ENCODE measurements around the gene STXBP3. TPM values are rescaled to one million over a fixed set of nuclear protein-coding genes. Genes with fewer than 3 reads are reported as not detected.
"Not testable (repeated sequence)": the region's sequence is repeated elsewhere in the genome, so short reads cannot be mapped to it uniquely, and the experiment has no call there.

STXBP3 gene
- total RNA-seq, 1 donor from 2014 or later: 19.5 TPM

DNA sequence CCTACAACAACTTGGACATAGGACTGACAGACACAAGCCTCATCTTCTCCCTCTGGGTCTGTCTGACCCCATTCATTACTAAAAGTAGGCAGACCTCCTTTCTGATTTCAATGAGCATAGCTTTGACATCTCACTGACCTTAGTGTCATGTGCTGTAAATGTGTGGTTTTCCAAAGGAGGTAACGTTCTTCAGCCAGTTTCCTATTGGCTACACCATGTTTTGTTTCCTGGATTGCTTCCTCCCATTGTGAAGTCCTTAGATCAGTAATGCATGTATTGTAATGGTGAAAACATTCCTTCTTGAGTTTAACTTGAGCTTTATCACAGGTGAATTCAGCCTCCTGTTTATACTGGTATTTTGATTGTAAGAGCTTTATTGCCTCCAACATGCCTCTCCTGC, 20.6 kb downstream of the STXBP3 start:
- H3K27ac Mint-ChIP-seq (ENCODE audit: unreplicated experiment): no peak overlapping the region
- TF ChIP-seq, protein P1, sequence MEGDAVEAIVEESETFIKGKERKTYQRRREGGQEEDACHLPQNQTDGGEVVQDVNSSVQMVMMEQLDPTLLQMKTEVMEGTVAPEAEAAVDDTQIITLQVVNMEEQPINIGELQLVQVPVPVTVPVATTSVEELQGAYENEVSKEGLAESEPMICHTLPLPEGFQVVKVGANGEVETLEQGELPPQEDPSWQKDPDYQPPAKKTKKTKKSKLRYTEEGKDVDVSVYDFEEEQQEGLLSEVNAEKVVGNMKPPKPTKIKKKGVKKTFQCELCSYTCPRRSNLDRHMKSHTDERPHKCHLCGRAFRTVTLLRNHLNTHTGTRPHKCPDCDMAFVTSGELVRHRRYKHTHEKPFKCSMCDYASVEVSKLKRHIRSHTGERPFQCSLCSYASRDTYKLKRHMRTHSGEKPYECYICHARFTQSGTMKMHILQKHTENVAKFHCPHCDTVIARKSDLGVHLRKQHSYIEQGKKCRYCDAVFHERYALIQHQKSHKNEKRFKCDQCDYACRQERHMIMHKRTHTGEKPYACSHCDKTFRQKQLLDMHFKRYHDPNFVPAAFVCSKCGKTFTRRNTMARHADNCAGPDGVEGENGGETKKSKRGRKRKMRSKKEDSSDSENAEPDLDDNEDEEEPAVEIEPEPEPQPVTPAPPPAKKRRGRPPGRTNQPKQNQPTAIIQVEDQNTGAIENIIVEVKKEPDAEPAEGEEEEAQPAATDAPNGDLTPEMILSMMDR (IDR thresholded peaks at IDR 0.05; ENCODE audit: partially characterized antibody, unreplicated experiment): no peak

DNA sequence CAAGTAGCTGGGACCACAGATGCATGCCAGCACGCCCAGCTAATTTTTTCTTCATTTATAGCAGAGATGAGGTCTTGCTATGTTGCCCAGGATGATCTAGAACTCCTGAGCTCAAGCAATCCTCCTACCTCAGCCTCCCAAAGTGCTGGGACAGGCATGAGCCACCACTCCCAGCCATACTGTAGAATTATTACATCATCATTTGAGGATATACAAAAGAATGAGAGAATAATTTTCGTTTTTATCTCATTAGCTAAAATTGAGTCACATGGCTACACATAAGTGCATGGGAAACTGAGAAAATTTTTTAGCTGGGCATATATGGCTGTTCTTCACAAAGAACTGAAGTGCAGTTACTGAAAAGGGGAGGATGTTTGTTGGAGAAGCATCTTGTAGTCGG, 21.2 kb downstream of the STXBP3 start:
- Mint-ChIP-seq H3K9me3 (ENCODE audit: unreplicated experiment) (no peaks in the 10 kb centered on the region), H3K4me3 (ENCODE audit: unreplicated experiment) (no peak overlapping the region), H3K27me3 (ENCODE audit: unreplicated experiment) (no peaks in the 10 kb centered on the region), H3K4me1 (ENCODE audit: low read depth, unreplicated experiment) (no peaks in the 10 kb centered on the region), H3K27ac (ENCODE audit: unreplicated experiment) (no peak overlapping the region), H3K36me3 (ENCODE audit: unreplicated experiment) (no peaks in the 10 kb centered on the region)
- TF ChIP-seq, protein P1 (IDR thresholded peaks at IDR 0.05; ENCODE audit: partially characterized antibody, unreplicated experiment): no peak
- DNase-seq: no peak

More for the DNA sequence above, 20.6 kb downstream of the STXBP3 start:
- no peak overlapping the region for H3K4me3 Mint-ChIP-seq (ENCODE audit: unreplicated experiment)
- no peaks in the 10 kb centered on the region for H3K4me1 Mint-ChIP-seq (ENCODE audit: low read depth, unreplicated experiment)
- H3K27me3 Mint-ChIP-seq (ENCODE audit: unreplicated experiment): no peaks in the 10 kb centered on the region
- H3K9me3 Mint-ChIP-seq (ENCODE audit: unreplicated experiment): no peaks in the 10 kb centered on the region
- DNase-seq: no peak
- H3K36me3 Mint-ChIP-seq (ENCODE audit: unreplicated experiment): no peaks in the 10 kb centered on the region

DNA sequence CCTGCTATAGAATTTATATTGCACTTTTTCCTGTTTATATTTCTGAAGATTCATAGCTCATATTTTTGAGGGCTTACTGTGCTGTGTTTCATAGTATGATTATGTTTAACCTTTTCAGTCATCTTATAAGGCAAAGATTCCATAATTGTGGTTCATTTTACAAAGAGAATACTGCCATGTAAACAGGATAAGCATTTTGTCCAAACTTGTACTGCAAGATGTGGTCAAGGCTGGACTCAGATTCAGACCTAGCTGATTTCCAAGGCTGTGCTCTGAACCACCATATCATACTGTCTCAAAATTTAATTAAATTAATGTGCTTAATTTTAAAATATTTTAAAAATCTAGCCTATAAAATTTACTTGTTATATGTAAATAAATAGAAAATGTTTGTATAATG, 31.4 kb downstream of the STXBP3 start:
- Mint-ChIP-seq H3K36me3 (ENCODE audit: unreplicated experiment) (no peaks in the 10 kb centered on the region), H3K27ac (ENCODE audit: unreplicated experiment) (no peak overlapping the region), H3K9me3 (ENCODE audit: unreplicated experiment) (peaks cover 2% of the 10 kb centered on the region), H3K4me3 (ENCODE audit: unreplicated experiment) (no peak overlapping the region), H3K4me1 (ENCODE audit: low read depth, unreplicated experiment) (no peaks in the 10 kb centered on the region), H3K27me3 (ENCODE audit: unreplicated experiment) (peaks cover 1% of the 10 kb centered on the region)
- TF ChIP-seq, protein P1 (IDR thresholded peaks at IDR 0.05; ENCODE audit: partially characterized antibody, unreplicated experiment): no peak
- no peak for DNase-seq

DNA sequence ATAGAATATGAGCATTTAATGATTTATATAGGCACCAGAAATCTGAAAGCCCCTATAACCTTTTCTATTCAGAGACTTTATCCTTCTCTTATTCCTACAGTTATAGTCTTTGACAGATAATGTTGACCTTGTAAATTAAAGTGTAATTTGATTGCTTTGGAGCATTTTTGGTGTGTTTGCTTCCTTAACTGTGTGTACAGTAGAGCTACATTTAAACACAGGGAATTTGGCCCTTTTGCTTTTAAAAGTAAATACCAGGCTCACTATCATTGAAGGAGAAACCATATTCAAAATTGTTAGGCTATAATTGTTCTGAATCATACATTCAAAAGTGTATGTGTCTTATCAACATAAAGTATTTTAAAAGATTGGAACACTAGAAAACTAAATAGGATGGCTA, 33.0 kb downstream of the STXBP3 start:
- Mint-ChIP-seq H3K4me1 (ENCODE audit: low read depth, unreplicated experiment) (no peaks in the 10 kb centered on the region), H3K36me3 (ENCODE audit: unreplicated experiment) (peaks cover 12% of the 10 kb centered on the region), H3K27me3 (ENCODE audit: unreplicated experiment) (no peaks in the 10 kb centered on the region), H3K27ac (ENCODE audit: unreplicated experiment) (no peak overlapping the region), H3K4me3 (ENCODE audit: unreplicated experiment) (no peak overlapping the region), H3K9me3 (ENCODE audit: unreplicated experiment) (peaks cover 1% of the 10 kb centered on the region)
- no peak for DNase-seq
- TF ChIP-seq, protein P1 (IDR thresholded peaks at IDR 0.05; ENCODE audit: partially characterized antibody, unreplicated experiment): no peak

DNA sequence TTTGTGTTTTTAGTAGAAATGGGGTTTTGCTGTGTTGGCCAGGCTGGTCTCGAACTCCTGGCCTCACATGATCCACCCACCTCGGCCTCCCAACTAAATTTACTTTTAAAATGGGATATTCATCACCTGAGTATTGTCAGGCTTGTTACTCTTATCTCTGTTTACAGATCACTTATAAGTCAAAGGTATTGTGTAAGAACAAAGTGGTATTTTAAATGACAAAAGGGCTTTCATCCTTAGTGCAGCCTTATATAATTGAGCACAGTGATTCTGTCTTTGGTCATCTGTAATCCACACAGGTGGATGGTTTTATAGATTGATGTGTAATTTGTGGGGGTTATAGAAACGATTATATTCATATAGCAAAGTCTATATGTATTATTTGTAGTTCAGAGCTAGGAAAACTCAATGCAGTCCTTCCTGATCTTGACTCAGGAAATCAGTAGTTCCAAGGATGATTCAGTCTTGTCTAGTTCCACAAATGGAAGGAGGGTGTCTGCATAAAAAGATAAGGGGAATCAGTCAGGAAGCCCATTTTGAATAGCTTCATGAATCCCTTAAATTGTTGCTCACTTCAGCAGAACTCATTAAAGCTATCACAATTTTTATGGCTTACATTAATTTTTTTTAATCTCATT, 34.6 kb downstream of the STXBP3 start:
- Mint-ChIP-seq H3K36me3 (ENCODE audit: unreplicated experiment) (peaks cover 25% of the 10 kb centered on the region), H3K4me1 (ENCODE audit: low read depth, unreplicated experiment) (no peaks in the 10 kb centered on the region), H3K27ac (ENCODE audit: unreplicated experiment) (no peak overlapping the region), H3K4me3 (ENCODE audit: unreplicated experiment) (no peak overlapping the region), H3K9me3 (ENCODE audit: unreplicated experiment) (peaks cover 2% of the 10 kb centered on the region), H3K27me3 (ENCODE audit: unreplicated experiment) (no peaks in the 10 kb centered on the region)
- TF ChIP-seq, protein P1 (IDR thresholded peaks at IDR 0.05; ENCODE audit: partially characterized antibody, unreplicated experiment): no peak
- no peak for DNase-seq

DNA sequence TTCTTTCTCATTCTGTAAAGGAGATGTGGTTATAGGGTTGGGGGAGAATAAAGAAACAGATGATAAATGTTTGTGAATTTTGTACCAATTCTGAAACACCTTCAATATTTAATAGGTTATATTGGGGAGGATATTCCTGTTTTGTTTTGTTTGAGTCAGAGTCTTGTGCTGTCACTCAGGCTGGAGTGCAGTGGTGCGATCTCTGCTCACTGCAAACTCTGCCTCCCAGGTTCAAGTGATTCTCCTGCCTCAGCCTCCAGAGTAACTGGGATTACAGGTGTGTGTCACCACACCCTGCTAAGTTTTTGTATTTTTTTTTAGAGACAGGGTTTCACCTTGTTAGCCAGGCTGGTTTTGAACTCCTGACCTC, 35.1 kb downstream of the STXBP3 start:
- H3K9me3 Mint-ChIP-seq (ENCODE audit: unreplicated experiment); H3K27me3 Mint-ChIP-seq (ENCODE audit: unreplicated experiment); H3K27ac Mint-ChIP-seq (ENCODE audit: unreplicated experiment); H3K4me1 Mint-ChIP-seq (ENCODE audit: low read depth, unreplicated experiment); DNase-seq; H3K4me3 Mint-ChIP-seq (ENCODE audit: unreplicated experiment): not testable (repeated sequence)
- peaks cover 29% of the 10 kb centered on the region for H3K36me3 Mint-ChIP-seq (ENCODE audit: unreplicated experiment)

All from glutamatergic neuron (in vitro differentiated cells).